Keratinocyte (primary cell): ENCODE data around the gene ABCA4. TPM values are rescaled to one million over a fixed set of nuclear protein-coding genes. Genes with fewer than 3 reads are reported as not detected.

Source experiments
- DNase-seq: peaks from one replicate; pipeline ENCODE4 v3.0.0-alpha.2; 2011; ENCODE audit warnings: low read depth, missing footprints, low spot score
- FAIRE-seq: peaks from 2 replicates; lab custom pipeline; 2011; peaks lifted over from hg19 to GRCh38; lab: Jason Lieb, UNC
- H2AFZ ChIP-seq: 2 replicates; pipeline ENCODE4 v1.6.0; 2012; ENCODE audit warnings: low read length, control low read depth, inconsistent platforms; ENCODE audit not compliant: control insufficient read depth
- H3K27ac ChIP-seq: 2 replicates; pipeline ENCODE4 v1.5.1; 2011; ENCODE audit warnings: low read length; ENCODE audit not compliant: control insufficient read depth, insufficient read depth
- H3K27me3 ChIP-seq: 3 replicates; pipeline ENCODE4 v1.6.0; 2011; ENCODE audit warnings: low read length; ENCODE audit not compliant: control insufficient read depth, insufficient read depth; ENCODE audit errors: extremely low read depth
- H3K36me3 ChIP-seq, 2 experiments: 2 replicates in 1 of 2; 3 replicates in 1 of 2; pipeline ENCODE4 v1.5.1; 2011; ENCODE audit warnings: low read length in 2 of 2, mild to moderate bottlenecking in 1 of 2; ENCODE audit not compliant: control insufficient read depth in 2 of 2, insufficient read depth in 2 of 2; ENCODE audit errors: extremely low read depth in 1 of 2
- H3K4me1 ChIP-seq: 3 replicates; pipeline ENCODE4 v1.5.1; 2011; ENCODE audit warnings: low read length; ENCODE audit not compliant: control insufficient read depth, insufficient read depth; ENCODE audit errors: extremely low read depth
- H3K4me2 ChIP-seq: 3 replicates; pipeline ENCODE4 v1.6.0; 2011; ENCODE audit warnings: low read depth, low read length; ENCODE audit not compliant: control insufficient read depth, insufficient read depth; ENCODE audit errors: extremely low read depth
- H3K4me3 ChIP-seq, 3 experiments: fragments of 200-600 bp in 1 of 3; sonication (generic) in 1 of 3; 2 replicates in 2 of 3; 3 replicates in 1 of 3; pipeline ENCODE4 v1.5.1; 2011 to 2016; ENCODE audit warnings: low read length in 3 of 3, mild to moderate bottlenecking in 3 of 3, control low read depth in 2 of 3, inconsistent platforms in 1 of 3, low read depth in 1 of 3, mixed read lengths in 1 of 3, mixed run types in 1 of 3, moderate library complexity in 1 of 3; ENCODE audit not compliant: control insufficient read depth in 2 of 3, insufficient read depth in 2 of 3; ENCODE audit errors: extremely low read depth in 1 of 3
- H3K79me2 ChIP-seq: 2 replicates; pipeline ENCODE4 v1.6.0; 2012; ENCODE audit warnings: low read length; ENCODE audit not compliant: control insufficient read depth, insufficient read depth
- H3K9ac ChIP-seq: 3 replicates; pipeline ENCODE4 v1.6.0; 2011; ENCODE audit warnings: low read length; ENCODE audit not compliant: control insufficient read depth, insufficient read depth; ENCODE audit errors: extremely low read depth
- H3K9me1 ChIP-seq: 3 replicates; pipeline ENCODE4 v1.6.0; 2011; ENCODE audit warnings: low read length; ENCODE audit not compliant: control insufficient read depth, insufficient read depth; ENCODE audit errors: extremely low read depth
- H3K9me3 ChIP-seq: 2 replicates; pipeline ENCODE4 v1.5.1; 2012; ENCODE audit warnings: low read depth, low read length; ENCODE audit not compliant: control insufficient read depth
- H4K20me1 ChIP-seq: 3 replicates; pipeline ENCODE4 v1.6.0; 2011; ENCODE audit warnings: low read length; ENCODE audit not compliant: control insufficient read depth, insufficient read depth; ENCODE audit errors: extremely low read depth
- CTCF ChIP-seq, 3 experiments: IDR thresholded peaks in 1 of 3; conservative IDR thresholded peaks in 1 of 3; optimal IDR thresholded peaks in 1 of 3; 2 replicates in 2 of 3; 3 replicates in 1 of 3; pipeline versions ENCODE3 to v1.5.1; 2011; ENCODE audit warnings: low read length in 3 of 3, mild to moderate bottlenecking in 3 of 3, moderate library complexity in 2 of 3, control low read depth in 1 of 3, inconsistent platforms in 1 of 3; ENCODE audit not compliant: insufficient read depth in 2 of 3; ENCODE audit errors: extremely low read depth in 1 of 3
- EZH2 ChIP-seq: IDR thresholded peaks from one replicate; pipeline ENCODE4 v1.6.1; 2012; ENCODE audit warnings: inconsistent platforms, mild to moderate bottlenecking, low read length, moderate library complexity
- dilution Hi-C: fragments of 300-500 bp; cut with MboI; formaldehyde crosslinking; loops from one replicate; pipeline ENCODE4 v1.7.0; 2020; ENCODE audit warnings: low sequenced_read_pairs; ENCODE audit not compliant: extremely low pct_ligation_motif_present
- polyA plus RNA-seq, 5 experiments: library from polyadenylated mRNA; depleted of rRNA in 3 of 5; stranded (reverse) in 3 of 5; stranded (forward) in 1 of 5; unstranded in 1 of 5; fragments of >200 nt; gene quantifications; 1 replicate in 1 of 5; 2 replicates in 3 of 5; 3 replicates in 1 of 5; pipeline versions ENCODE4 v1.2.1 to v1.2.3, GENCODE V29; 2011 to 2012; ENCODE audit warnings: missing spikeins in 2 of 5, low read depth in 1 of 5, low replicate concordance in 1 of 5

Gene ABCA4
- polyA plus RNA-seq, 1 donor (not counting 4 experiments of a cell fraction or from before 2014, with no cell fraction given): 0.04 TPM

DNA sequence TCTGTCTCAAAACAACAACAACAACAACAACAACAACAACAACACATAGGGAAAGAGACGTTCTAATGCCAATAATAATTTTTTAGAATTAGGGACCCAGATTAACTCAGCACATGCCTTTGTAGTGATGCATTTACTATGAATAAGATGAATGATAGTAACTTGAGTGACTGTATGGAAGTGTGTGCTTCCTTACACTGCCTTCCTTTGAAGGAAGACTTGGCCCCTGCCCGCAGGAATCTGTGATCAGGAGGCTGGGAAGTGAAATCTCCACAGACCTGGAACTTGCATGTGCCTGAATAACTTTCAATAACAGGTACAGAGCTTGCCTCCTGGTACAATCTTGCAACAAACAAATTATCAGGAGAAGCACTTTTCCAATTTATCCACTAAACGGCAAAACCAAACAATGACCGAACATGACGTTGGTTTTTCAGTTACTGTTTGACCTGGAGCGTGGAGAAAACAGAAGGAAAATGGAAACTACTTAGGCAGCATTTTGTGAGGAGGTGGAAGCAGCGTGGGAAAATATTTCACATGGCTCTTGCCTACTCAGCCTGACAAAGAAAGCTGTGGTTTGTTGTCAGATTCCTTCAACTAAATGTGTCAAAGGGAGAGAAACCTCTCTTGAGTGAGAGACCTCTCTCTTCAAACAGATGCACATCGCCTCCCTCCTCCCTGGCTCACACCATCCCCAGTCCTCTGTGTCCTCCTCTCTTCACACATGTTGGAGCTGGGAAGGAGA, 10.1 kb upstream of the ABCA4 start:
- Histone ChIP-seq H3K79me2 (no peaks in the 10 kb centered on the region), H3K4me2 (no peak overlapping the region), H3K27ac (no peak overlapping the region), H3K27me3 (no peaks in the 10 kb centered on the region), H3K9me1 (no peaks in the 10 kb centered on the region), H4K20me1 (no peaks in the 10 kb centered on the region), H3K36me3 (no peaks in the 10 kb centered on the region), H2AFZ (no peak overlapping the region), H3K9me3 (no peaks in the 10 kb centered on the region), H3K4me1 (peaks cover 4% of the 10 kb centered on the region), H3K9ac (no peak overlapping the region), H3K4me3 (no peak overlapping the region)
- FAIRE-seq (peak; percentile 48), DNase-seq (no peak)
- no peak for TF ChIP-seq CTCF (optimal IDR thresholded peaks at IDR 0.05 in 1 of 3, IDR thresholded peaks at IDR 0.05 in 1 of 3, conservative IDR thresholded peaks at IDR 0.05 in 1 of 3; ENCODE audit: extremely low read depth in 1 of 3, insufficient read depth in 2 of 3, low read length in 3 of 3)
- TF ChIP-seq EZH2: no peak
- dilution Hi-C loops: no loop called here

- H3K27me3 ChIP-seq: no peaks in the 10 kb centered on the region
- peaks cover 4% of the 10 kb centered on the region for H3K4me1 ChIP-seq
- no peak overlapping the region for H3K4me2 ChIP-seq
- no peak for DNase-seq
- no peaks in the 10 kb centered on the region for H4K20me1 ChIP-seq
- no peaks in the 10 kb centered on the region for H3K36me3 ChIP-seq
- H3K79me2 ChIP-seq: no peaks in the 10 kb centered on the region
- no peak overlapping the region for H2AFZ ChIP-seq
- H3K9ac ChIP-seq: no peak overlapping the region
- no peak overlapping the region for H3K27ac ChIP-seq
- no peak for FAIRE-seq
- no peaks in the 10 kb centered on the region for H3K9me3 ChIP-seq
- TF ChIP-seq EZH2 (no peak), CTCF (optimal IDR thresholded peaks at IDR 0.05 in 1 of 3, IDR thresholded peaks at IDR 0.05 in 1 of 3, conservative IDR thresholded peaks at IDR 0.05 in 1 of 3; ENCODE audit: extremely low read depth in 1 of 3, insufficient read depth in 2 of 3, low read length in 3 of 3) (no peak)
- H3K4me3 ChIP-seq: no peak overlapping the region
- H3K9me1 ChIP-seq: no peaks in the 10 kb centered on the region
- dilution Hi-C loops: no loop called here
Observed at GRCh38 chr1:94126651-94127050, 5.7 kb upstream of the ABCA4 start.
